ENCODE data around the gene CPNE4.

CPNE4 gene

DNA sequence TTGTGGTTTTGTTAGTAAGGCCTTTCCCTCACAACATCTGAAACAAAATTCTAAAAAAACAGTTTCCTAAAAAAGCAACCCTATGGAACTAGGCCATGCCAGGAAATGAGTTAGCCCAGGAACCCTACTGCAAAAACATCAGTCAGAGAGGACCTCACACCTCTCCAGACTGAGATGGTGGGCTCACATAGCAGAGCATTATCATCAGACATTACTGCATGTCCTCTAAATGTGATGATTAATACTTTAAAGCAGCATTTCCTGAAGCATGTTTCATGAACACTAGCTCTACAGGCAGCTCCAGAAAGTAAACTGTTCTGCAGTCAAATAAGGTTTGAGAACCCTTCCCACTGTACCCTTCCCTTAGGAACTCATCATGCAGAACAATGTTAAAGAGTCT, 299.7 kb downstream of the CPNE4 start:
- no peak for DNase-seq (ENCODE audit: low read depth)

GRCh38 chr3:131733086-131733841, 301.6 kb downstream of the CPNE4 start:
- DNase-seq (ENCODE audit: low read depth): no peak

GRCh38 chr3:131731709-131732108, 303.1 kb downstream of the CPNE4 start:
- no peak for DNase-seq (ENCODE audit: low read depth)

GRCh38 chr3:131730581-131730980, 304.2 kb downstream of the CPNE4 start:
- no peak for DNase-seq (ENCODE audit: low read depth)

DNA sequence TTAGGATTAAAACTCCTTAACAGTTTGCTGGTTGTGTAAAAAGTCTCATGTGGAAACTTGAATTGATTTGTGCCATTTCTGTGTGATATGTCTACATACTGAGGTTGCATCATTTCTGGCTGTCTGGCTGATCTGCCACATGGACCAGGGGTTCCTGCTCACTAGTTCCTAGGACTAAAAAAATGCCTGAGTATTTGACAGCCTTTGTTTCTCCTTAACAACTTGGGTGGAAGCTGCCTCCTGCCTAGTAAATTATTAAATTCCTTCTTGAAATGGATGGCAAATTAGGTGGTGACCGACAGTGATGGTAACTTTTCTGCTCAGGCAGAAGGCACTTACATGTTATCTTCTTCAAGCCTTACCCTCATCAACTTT, 305.2 kb downstream of the CPNE4 start:
- DNase-seq (ENCODE audit: low read depth): no peak

DNA sequence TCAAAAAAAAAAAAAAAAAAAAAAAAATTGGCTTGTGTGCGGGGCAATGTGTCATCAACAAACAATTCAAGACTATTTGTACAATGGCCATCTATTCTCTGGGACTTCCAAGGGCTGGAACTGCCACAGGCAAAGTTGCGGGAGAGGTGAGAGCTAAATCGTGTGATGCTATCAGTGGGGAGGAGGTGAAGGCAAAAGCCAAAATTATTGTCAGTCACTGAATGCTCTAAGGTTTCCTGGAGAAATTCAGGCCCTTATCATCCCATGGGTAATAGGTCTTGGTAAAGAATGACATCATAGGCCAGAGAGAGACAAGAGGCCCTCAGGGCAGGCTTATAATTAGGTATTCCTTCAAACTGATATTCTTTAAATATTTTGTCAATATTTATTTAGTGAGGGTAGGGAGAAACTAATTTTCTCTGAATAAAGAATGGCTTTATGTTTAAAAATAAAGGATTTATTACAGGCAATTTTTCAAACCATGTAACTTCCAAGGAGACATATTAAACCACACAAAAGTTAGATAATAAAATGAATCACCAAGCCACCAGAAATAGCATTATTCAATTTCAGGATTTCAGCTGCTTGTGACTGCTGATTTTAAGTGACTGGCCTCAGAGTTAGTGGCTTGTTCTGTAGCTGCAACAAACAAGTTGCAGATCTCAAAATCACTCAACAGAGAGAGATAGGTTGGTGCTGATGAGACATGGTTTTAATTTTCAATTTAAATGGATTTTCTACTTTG, 305.7 kb downstream of the CPNE4 start:
- no peak for DNase-seq (ENCODE audit: low read depth)

GRCh38 chr3:131725414-131725813, 309.4 kb downstream of the CPNE4 start:
- no peak for DNase-seq (ENCODE audit: low read depth)

- no peak for DNase-seq (ENCODE audit: low read depth)
These were observed 311.5 kb downstream of the CPNE4 start for GRCh38 chr3:131723343-131723742.

DNA sequence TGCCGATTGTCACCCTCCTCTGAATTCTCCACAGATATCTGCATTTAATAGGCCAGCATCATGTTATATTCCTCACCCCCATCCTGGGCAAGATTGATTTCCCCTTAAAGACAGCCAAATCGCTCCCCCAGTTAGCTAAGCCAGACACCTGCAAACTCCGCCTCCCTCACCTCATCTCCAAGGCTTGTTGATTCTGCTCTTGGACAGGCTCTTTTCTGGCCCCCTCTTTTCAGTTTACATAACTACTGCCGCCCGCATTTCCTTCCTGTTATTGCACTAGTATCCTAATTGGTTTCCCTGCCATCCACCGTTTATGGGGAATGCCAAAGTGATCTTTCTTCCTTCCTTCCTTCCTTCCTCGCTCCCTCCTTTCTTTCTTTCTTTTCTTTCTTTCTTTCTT, 317.3 kb downstream of the CPNE4 start:
- no peak for DNase-seq (ENCODE audit: low read depth)

DNA sequence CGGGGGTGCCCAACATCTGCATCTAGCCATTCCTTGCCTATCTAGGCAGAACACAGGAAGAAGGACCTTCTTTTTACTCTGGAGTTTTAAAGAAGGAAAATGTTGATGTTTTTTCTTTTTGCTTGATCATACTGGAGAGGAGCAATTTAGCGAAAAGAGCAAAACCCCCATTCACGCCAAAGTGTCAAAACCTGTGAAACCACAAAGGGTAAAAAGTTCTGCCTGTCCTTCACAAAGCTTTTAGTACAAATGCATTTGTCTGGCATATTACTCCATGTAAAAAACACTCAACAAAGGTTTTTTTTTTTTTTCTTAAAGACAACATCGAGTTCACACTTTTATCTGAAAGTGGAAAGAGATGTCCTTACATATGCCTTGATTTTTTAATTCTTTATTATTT, 317.9 kb downstream of the CPNE4 start:
- DNase-seq (ENCODE audit: low read depth): no peak

DNA sequence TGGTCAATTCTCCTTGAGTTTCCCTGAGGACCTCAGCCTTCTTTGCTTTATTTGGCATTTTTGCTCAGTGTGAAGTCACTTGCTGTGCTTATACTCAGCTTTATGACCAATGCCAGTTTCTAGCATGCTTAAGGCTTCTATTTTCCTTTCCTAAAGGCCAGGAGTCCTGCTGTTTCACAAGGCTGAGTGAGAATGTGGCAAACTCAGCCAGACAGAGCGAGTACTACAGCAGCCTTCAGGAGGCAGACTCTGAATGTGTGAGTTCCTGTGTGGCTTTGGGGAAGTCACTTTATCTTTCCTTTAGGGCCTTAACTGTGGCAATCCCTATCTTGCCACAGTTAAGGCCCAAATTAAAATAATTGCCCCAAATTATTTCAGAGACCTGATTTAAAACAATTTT, 318.8 kb downstream of the CPNE4 start:
- no peak for DNase-seq (ENCODE audit: low read depth)

- DNase-seq (ENCODE audit: low read depth): no peak
These were observed 320.1 kb downstream of the CPNE4 start for GRCh38 chr3:131714585-131715220.

DNA sequence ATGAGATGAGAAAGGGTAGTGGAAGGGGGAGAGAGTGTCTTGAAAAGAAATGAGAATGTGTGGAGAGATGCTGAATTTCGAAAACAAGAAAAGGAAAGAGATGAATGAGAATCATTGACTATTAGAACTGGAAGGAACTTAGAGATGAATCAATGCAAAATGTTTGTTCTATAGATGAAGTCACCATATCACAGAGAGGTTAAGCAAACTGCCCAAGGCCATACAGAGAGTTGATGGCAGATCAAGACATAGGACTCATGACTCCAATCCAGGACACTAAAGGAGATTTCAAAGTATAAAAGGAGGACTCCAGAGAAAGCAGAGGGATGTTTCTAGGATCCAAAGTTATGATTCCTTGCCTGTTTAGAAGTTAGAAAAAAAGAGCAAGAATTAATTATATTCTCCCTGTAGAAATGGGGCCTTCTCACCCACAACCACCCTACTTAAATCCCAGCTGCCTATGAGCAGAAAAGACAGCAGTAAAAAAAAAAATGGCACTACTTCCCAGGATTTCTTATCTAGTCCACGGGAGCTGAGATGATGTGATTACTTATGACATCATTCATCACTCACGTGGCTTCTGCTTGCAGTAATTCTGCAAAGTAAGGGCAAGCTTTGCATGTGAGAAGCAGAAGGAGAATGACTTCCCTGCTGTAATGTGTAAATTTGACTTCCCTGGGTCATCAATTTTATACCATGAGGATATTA, 321.2 kb downstream of the CPNE4 start:
- no peak for DNase-seq (ENCODE audit: low read depth)

- DNase-seq (ENCODE audit: low read depth): no peak
These were observed 322.2 kb downstream of the CPNE4 start for GRCh38 chr3:131712662-131713061.

DNA sequence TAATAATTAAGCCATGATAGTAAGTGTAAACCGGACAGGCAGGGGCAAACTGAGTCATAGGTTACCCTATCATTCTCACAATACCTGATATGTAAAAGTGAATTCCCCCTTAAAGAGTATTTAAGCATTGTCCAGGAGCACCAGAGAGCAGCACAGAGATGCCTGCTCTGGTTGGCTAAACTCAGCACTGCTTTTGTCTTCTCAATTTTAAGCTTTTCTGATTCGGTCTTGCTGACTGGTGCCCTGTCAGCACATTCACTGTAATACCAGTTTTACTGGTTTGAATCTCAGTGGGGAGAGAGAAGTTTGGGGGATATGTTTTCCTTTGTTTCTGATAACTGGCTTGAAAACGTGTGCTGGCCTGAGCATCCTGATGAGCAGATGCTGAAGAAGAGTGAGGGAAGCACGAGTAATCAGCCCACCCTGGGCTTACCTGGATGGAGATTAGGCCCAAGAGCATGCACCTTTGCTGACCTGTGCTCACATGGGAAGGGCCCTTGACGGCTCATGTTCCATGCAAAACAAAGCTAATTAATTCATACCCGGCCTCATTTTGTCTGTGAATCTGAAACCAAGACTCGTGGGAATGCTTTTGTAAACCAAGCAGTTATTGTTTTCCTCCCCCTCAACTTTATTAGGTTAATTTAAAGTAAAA, 323.6 kb downstream of the CPNE4 start:
- DNase-seq (ENCODE audit: low read depth): no peak

- DNase-seq (ENCODE audit: low read depth): no peak
These were observed 326.6 kb downstream of the CPNE4 start for GRCh38 chr3:131708241-131708640.

DNA sequence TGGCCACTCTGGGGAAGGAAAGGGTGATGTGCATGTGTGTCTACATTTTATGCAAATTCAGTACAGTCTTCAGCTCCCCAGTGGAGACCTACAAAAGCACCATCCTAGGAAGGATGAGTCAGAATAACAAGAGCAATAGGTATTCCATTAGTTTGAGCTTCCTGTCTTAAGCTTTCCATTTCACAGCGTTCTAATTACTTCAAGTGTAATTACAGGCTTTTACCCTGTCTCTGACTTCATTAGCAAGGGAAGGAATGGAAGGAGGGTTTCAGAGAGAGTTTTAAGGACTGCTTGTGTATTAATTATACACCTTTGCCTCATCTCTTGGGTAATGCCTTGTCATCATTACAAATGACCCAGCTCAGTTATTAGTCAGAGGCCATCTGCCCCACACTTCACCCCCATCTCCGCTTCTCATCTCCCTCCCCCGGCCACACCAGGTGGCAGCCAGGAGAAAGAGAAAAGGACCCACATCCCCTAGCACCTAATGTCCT, 329.2 kb downstream of the CPNE4 start:
- no peak for DNase-seq (ENCODE audit: low read depth)

GRCh38 chr3:131705099-131705498, 329.7 kb downstream of the CPNE4 start:
- no peak for DNase-seq (ENCODE audit: low read depth)

- DNase-seq (ENCODE audit: low read depth): no peak
These were observed 330.7 kb downstream of the CPNE4 start for GRCh38 chr3:131704098-131704497.

GRCh38 chr3:131702146-131702545, 332.7 kb downstream of the CPNE4 start:
- no peak for DNase-seq (ENCODE audit: low read depth)

- no peak for DNase-seq (ENCODE audit: low read depth)
These were observed 333.6 kb downstream of the CPNE4 start for GRCh38 chr3:131701153-131701770.

Measured in CMK (cell line).